Measurements from ENCODE around the gene EZR.

DNA sequence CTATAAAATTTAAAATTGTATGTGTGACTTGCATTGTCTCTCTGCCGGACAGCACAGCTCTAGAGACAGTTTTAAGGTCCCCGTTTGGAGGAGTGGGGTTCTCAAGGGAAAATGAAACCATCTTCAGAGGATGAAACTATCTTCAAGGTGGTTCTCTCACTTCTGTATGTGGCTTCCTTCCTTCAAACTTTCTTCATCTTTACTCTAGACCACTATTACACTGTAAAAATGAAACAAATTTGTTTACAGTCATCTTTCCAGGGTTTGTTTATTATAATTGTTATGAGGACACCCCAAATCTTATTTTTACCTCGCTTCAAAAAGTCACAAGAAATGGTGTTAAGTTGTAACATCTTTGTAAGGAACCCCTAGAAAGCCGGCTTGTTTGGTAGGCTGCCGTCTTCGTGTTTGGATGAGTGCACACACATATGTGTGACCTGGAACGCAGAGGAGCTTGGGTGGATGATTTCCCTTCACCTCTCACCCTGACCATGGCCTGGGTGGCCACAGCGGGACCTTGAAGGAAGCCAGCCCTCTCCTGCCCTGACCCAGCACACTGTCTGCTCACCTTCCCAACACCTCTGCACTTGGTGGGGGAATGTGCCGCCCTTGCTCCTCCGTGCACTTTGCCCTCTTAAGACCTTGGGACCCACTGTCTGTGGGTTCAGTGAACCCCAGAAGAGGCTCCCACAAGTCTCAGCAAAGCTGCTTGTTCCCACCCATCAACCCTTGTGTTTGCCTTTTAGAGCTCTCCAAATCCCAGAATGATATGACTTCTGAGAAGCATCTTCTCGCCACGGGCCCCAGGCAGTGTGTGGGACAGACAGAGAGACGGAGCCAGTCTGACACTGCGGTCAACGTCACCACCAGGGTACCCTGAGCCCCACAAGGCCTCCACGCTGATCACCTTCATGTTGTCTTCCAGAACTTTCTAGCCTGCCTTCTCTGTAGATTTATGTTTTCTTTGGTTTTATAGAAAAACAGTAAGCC, 101.5 kb downstream of the EZR start:
- TF ChIP-seq EZH2 (IDR thresholded peaks at IDR 0.05; ENCODE audit: low read depth, low read length, severe bottlenecking): no peak
- no peak for TF ChIP-seq POU5F1 (IDR thresholded peaks at IDR 0.05; ENCODE audit: low read depth, low read length)
- TF ChIP-seq, protein P1, sequence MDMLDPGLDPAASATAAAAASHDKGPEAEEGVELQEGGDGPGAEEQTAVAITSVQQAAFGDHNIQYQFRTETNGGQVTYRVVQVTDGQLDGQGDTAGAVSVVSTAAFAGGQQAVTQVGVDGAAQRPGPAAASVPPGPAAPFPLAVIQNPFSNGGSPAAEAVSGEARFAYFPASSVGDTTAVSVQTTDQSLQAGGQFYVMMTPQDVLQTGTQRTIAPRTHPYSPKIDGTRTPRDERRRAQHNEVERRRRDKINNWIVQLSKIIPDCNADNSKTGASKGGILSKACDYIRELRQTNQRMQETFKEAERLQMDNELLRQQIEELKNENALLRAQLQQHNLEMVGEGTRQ (IDR thresholded peaks at IDR 0.05; ENCODE audit: low read length): no peak
- no peak for TF ChIP-seq POLR2A (IDR thresholded peaks at IDR 0.05; ENCODE audit: control extremely low read depth in 1 of 2, low read depth in 2 of 2, low read length in 2 of 2)
- TF ChIP-seq, protein P2, sequence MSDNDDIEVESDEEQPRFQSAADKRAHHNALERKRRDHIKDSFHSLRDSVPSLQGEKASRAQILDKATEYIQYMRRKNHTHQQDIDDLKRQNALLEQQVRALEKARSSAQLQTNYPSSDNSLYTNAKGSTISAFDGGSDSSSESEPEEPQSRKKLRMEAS (IDR thresholded peaks at IDR 0.05): no peak
- TF ChIP-seq KDM1A (IDR thresholded peaks at IDR 0.05; ENCODE audit: borderline replicate concordance, low read length): no peak
- TF ChIP-seq, protein P3, sequence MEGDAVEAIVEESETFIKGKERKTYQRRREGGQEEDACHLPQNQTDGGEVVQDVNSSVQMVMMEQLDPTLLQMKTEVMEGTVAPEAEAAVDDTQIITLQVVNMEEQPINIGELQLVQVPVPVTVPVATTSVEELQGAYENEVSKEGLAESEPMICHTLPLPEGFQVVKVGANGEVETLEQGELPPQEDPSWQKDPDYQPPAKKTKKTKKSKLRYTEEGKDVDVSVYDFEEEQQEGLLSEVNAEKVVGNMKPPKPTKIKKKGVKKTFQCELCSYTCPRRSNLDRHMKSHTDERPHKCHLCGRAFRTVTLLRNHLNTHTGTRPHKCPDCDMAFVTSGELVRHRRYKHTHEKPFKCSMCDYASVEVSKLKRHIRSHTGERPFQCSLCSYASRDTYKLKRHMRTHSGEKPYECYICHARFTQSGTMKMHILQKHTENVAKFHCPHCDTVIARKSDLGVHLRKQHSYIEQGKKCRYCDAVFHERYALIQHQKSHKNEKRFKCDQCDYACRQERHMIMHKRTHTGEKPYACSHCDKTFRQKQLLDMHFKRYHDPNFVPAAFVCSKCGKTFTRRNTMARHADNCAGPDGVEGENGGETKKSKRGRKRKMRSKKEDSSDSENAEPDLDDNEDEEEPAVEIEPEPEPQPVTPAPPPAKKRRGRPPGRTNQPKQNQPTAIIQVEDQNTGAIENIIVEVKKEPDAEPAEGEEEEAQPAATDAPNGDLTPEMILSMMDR (IDR thresholded peaks at IDR 0.05; ENCODE audit: control extremely low read depth in 1 of 3, insufficient read depth in 1 of 3, low read depth in 1 of 3, low read length in 3 of 3): no peak
- TF ChIP-seq BRCA1 (IDR thresholded peaks at IDR 0.05; ENCODE audit: low read depth, low read length): no peak
